Left ventricle myocardium inferior (tissue), 1 donor: ENCODE measurements around the gene SNRPD3. TPM values are rescaled to one million over a fixed set of nuclear protein-coding genes. Genes with fewer than 3 reads are reported as not detected.

Experiments
- DNase-seq: peaks from one replicate; pipeline ENCODE4 v3.0.0-alpha.2; 2020
- H3K27ac ChIP-seq: fragments of 200-600 bp; replicated peaks from 2 replicates; pipeline ENCODE4 v1.8.0; 2021
- H3K27me3 ChIP-seq: fragments of 200-600 bp; 2 replicates; pipeline ENCODE4 v1.8.0; 2021; ENCODE audit warnings: low read depth
- H3K36me3 ChIP-seq: fragments of 200-600 bp; 2 replicates; pipeline ENCODE4 v1.8.0; 2021
- H3K4me1 ChIP-seq: fragments of 200-600 bp; 2 replicates; pipeline ENCODE4 v1.8.0; 2021
- H3K4me3 ChIP-seq: fragments of 200-600 bp; 2 replicates; pipeline ENCODE4 v1.8.0; 2021; ENCODE audit warnings: mild to moderate bottlenecking, moderate library complexity
- H3K9me3 ChIP-seq: fragments of 200-600 bp; replicated peaks from 2 replicates; pipeline ENCODE4 v1.8.0; 2021
- intact Hi-C: fragments of 100-400 bp; cut with micrococcal nuclease; formaldehyde crosslinking; loops from one replicate; pipeline ENCODE4 v1.11.0; 2022
- total RNA-seq: library from RNA; stranded (reverse); fragmentation: NEBNext Ultra II Directional; extraction: Animal tissue kit (Norgen Biotek cat#: 25700); gene quantifications from one replicate; pipeline ENCODE4 v1.2.1, GENCODE V29; 2021
- TF ChIP-seq, protein P1 (sequence below): fragments of 200-600 bp; IDR thresholded peaks from 2 replicates; pipeline ENCODE4 v1.8.0; 2021; ENCODE audit warnings: antibody characterized with exemption, mild to moderate bottlenecking, borderline replicate concordance
- donor health status: DM: no; HTN: yes; CAD: no; lungs with severe emphysema.

SNRPD3 gene
- total RNA-seq, 1 donor from 2014 or later: 69.9 TPM

DNA sequence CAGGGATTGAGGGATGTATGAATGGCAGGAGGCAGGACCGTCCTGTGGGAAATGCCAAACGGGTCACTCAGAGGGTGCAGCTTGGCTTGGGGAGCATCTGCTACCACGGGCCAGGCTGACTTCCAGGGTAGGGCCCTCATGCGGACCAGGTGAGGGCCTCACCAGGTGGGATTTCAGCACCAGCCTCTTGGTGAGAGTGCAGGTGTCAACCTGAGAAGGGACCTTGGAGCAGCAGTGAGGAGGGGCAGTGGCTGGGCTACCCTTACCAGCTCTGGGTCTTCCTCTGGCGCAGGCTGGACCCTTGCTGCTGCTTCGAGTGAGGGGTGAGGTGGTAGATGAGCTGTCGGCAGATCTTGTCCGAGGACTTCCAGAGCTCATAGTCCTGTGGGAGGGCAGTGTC is 32.1 kb downstream of the SNRPD3 start:
- Histone ChIP-seq H3K4me1 (peaks cover 27% of the 10 kb centered on the region), H3K36me3 (peaks cover 10% of the 10 kb centered on the region), H3K4me3 (no peak overlapping the region), H3K27me3 (no peaks in the 10 kb centered on the region), H3K9me3 (no peaks in the 10 kb centered on the region), H3K27ac (no peak overlapping the region)
- intact Hi-C loops: no loop called here
- no peak for DNase-seq
- TF ChIP-seq, protein P1, sequence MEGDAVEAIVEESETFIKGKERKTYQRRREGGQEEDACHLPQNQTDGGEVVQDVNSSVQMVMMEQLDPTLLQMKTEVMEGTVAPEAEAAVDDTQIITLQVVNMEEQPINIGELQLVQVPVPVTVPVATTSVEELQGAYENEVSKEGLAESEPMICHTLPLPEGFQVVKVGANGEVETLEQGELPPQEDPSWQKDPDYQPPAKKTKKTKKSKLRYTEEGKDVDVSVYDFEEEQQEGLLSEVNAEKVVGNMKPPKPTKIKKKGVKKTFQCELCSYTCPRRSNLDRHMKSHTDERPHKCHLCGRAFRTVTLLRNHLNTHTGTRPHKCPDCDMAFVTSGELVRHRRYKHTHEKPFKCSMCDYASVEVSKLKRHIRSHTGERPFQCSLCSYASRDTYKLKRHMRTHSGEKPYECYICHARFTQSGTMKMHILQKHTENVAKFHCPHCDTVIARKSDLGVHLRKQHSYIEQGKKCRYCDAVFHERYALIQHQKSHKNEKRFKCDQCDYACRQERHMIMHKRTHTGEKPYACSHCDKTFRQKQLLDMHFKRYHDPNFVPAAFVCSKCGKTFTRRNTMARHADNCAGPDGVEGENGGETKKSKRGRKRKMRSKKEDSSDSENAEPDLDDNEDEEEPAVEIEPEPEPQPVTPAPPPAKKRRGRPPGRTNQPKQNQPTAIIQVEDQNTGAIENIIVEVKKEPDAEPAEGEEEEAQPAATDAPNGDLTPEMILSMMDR: no peak

DNA sequence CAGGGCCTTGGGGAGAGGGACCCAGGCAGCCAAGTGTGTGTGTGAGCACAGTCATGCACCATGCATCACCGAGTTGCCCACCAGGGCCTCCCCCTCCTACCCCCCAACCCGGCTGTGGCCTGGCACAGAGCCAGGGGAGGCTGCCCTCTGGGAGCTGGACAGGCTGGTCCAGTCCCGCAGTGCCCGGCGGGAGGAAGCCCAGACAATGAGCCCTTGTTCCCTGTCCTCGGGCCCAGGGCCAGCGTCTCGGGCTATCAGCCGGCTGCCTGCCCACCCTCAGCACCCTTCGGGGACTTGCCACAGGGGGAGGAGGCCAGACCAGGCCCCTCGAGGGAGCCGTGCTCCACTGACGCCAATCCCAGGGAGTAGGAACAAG is 32.6 kb downstream of the SNRPD3 start:
- H3K4me3 ChIP-seq: no peak overlapping the region
- TF ChIP-seq, protein P1: no peak
- no peak for DNase-seq
- no peaks in the 10 kb centered on the region for H3K9me3 ChIP-seq
- H3K27me3 ChIP-seq: no peaks in the 10 kb centered on the region
- H3K4me1 ChIP-seq: peaks cover 25% of the 10 kb centered on the region
- peaks cover 10% of the 10 kb centered on the region for H3K36me3 ChIP-seq
- peak overlapping the region; percentile 16 for H3K27ac ChIP-seq
- intact Hi-C loops: no loop called here

DNA sequence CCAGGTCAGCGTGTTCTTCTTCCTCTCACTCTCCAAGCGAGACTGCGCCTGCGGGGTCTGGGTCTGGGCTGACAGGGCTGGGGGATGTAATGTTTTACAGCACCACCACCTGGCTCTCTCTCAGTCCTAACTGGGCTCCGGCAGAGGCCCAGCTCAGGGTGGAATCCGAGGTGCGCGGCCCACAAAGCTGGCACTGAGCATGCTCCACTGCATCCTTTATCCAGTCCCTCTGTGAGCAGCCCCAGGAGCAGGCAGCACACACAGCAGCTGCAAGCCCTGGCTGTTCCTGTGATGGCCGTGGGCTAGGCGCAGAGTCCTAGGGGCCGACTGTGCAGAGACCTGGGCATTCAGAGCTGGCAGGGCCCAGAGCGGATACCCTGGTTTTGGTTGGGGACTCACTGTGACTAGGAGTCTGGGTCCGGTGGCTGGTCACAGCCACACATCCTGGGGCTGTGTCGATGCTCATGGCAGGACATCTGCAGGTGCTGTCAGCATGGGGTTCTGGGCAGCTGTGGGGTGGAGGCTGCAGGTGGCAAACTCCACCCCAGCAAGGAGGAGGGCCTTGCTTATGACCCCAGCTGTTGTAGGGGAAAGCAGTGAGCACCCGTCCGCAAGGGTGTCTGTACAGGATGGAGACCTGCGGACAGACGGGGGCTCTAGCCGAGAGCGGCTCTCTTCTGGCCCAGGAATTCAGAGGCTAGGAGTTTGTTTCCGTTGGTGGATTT is 33.1 kb downstream of the SNRPD3 start:
- peaks cover 10% of the 10 kb centered on the region for H3K36me3 ChIP-seq
- no peak overlapping the region for H3K4me3 ChIP-seq
- H3K4me1 ChIP-seq: peaks cover 24% of the 10 kb centered on the region
- intact Hi-C loops: no loop called here
- no peak for DNase-seq
- H3K27ac ChIP-seq: peak overlapping the region; percentile 16
- no peaks in the 10 kb centered on the region for H3K9me3 ChIP-seq
- TF ChIP-seq, protein P1: no peak
- no peaks in the 10 kb centered on the region for H3K27me3 ChIP-seq

DNA sequence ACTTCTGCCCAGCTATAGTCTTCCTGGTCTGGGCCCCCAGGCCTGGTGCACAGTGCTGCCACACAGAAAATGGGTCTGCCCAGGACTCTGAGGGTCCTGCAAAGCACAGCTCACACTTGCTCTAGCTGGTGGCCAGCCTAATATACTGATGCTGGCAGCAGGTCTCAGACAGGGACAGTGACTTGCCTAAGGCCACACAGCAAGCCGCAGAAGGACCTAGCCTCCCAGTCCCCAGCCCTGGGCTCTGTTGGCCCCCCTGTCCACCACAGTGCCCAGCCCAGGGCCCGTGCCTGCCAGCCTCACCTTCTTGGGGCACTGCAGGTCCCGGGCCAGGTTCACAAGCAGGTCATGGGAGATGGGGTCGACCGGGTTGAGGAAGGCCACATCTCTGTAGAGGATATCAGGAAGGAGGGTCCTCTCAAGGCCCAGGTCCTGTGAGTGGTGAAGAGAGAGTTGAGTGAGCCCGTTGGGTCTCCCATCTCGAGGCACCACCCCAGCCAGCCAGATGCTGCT is 33.8 kb downstream of the SNRPD3 start:
- intact Hi-C loops: no loop called here
- Histone ChIP-seq H3K27me3 (no peaks in the 10 kb centered on the region), H3K4me3 (no peak overlapping the region), H3K9me3 (no peaks in the 10 kb centered on the region), H3K4me1 (peaks cover 17% of the 10 kb centered on the region), H3K36me3 (peaks cover 10% of the 10 kb centered on the region), H3K27ac (no peak overlapping the region)
- TF ChIP-seq, protein P1: no peak
- no peak for DNase-seq

DNA sequence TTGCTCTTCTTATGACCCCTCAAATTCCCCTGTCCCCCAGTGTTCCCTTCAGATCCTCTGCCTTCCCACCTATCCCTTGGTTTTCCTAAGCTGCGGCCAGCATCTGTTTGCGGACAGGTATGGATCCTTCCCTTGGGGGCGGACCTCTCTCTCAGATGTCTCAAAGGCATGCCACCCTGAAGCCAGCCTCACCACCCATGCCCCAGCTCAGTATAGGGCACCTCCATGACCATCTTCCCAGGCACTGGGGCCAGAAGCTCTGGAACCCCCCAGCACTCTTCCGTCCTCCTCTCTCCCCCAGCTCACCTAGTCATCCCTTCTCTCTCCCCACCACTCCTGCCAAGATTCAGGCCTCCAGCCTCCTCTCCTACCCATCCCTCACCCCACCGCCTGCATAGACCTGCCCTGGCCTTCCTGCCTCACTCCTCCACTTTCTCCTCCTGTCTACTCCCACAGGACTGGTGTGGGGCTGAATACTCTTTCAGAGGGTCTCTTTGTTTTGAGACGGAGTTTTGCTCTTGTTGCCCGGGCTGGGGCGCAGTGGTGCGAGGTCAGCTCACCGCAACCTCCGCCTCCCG is 34.9 kb downstream of the SNRPD3 start:
- no peak for DNase-seq
- H3K9me3 ChIP-seq: no peaks in the 10 kb centered on the region
- H3K27ac ChIP-seq: no peak overlapping the region
- intact Hi-C loops: no loop called here
- H3K27me3 ChIP-seq: no peaks in the 10 kb centered on the region
- H3K4me1 ChIP-seq: peaks cover 15% of the 10 kb centered on the region
- no peak overlapping the region for H3K4me3 ChIP-seq
- H3K36me3 ChIP-seq: peaks cover 10% of the 10 kb centered on the region
- TF ChIP-seq, protein P1: no peak
